HG02588 (cell line): ENCODE data around the gene GLCCI1.

Source experiments
- ATAC-seq: cut with Tn5 transposase; IDR thresholded peaks from one replicate; pipeline ENCODE4 v1.9.1; 2021; ENCODE audit warnings: mild to moderate bottlenecking, moderate library complexity; ENCODE audit not compliant: unreplicated experiment

GLCCI1 gene

GRCh38 chr7:7959979-7960670 lies 8.5 kb upstream of the GLCCI1 start:
- peak; percentile 92 for ATAC-seq

GRCh38 chr7:7962851-7963250 lies 5.7 kb upstream of the GLCCI1 start:
- no peak for ATAC-seq

DNA sequence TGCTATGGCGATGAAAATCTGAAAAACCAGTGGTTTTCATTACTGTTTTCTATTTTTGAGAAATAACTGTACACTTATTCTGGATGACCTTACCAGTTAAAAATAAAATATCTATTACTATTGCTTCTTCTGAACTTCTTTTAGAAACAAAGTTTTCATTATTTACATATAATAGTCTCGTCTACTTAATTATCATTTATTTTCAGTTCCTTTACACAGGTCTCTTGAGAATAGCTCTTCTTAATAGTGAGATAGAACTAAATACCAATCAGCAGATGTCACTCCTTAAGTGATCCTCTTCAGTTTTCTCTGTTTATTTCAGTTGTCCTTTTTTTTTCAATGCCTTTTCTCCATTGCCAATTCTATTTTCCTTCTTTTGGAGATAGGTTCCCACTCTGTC lies 4.3 kb upstream of the GLCCI1 start:
- no peak for ATAC-seq

DNA sequence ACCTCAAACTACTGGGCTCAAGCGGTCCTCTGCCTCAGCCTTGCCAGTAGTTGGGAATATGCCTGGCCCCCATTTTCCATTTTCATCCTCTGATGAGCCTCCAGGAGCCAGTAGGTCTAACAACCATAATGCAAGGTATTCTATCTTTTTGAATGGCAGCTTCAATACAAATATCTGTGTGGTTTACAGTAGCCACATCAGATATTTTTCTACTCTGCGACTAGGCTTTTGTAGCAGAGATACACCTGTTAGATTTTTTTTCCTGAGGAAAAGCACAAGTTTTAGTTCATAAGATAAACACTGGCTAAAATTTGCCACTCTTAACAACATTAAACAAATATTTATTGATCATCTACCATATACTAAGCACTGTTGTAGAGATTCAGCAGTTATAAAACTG lies 3.9 kb upstream of the GLCCI1 start:
- ATAC-seq, result no peak

- no peak for ATAC-seq
These were observed 3.3 kb upstream of the GLCCI1 start for GRCh38 chr7:7965301-7965700.

DNA sequence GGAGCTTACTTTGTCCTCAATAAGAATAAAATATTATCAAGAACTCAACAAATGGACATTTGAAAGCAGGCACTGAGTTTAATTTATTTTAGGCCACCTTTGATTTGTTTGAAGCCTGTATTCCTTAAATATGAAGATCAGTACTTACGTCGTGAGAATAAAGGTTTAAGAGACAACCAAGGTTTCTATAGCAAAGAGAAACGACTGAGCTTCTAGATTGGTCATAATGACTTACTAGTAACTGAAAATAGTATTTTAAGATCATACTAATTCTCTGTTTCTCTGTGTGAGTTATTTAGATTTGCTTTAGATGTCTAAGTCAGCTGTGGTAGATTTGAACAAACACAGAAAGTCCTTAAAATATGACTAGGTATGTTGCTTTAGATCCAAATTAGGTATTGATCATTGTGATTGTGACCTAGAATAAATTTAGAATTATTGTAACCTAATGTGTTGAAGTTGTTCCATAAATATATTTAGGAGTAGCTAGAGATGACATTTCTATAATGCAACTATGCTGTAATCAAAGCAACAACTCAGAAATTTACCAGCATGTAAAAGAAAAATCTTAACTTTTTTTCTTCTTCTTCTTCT lies 2.4 kb upstream of the GLCCI1 start:
- no peak for ATAC-seq

DNA sequence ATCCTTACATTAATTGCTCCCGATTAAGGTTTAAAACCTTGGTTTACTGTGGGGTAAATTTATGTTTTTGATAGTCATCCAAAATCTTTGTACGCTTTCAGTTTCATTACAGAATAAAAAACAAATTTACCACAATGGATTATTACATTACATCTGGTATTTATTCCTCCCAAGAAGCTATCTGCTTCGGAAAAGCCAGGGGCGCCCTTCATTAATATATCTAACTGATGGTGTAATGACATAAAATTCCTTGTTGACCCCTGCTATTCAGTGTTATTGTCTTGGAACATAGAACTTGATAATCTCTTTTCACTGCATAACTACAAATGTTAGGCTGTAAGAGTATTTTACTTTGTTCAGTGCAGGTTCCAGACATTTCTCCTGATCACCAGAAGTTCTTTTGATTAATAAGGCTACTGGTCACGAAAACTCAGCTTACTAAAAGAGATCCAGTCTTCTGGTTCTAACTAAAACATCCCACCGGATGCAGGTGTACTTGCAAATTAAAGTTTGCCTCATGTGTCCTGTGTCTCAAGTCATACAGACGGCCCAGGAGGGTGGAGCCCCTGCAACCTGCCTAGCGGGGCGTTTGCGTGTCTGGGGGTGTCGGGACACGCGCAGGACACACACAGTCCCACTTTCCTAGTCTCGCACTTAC lies 581 bp upstream of the GLCCI1 start:
- ATAC-seq, result no peak

GRCh38 chr7:7969306-7970236 lies 975 bp downstream of the GLCCI1 start:
- peak; percentile 1 for ATAC-seq

DNA sequence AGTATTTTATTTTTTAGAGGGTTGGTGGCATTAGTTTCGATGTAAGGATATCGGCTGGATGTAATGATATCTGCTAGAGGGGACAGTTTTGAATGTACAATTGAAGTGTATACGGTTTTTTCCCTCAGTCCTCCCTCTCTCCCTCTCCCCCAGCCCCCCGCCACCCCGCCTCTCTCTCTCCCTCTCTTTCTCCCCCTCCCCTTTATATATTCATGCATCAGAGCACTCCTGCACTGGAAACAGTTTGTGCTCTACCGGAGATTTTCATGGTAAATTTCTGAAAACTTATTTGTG lies 1.6 kb downstream of the GLCCI1 start:
- no peak for ATAC-seq

- ATAC-seq, result no peak
These were observed 2.1 kb downstream of the GLCCI1 start for GRCh38 chr7:7970531-7971307.

DNA sequence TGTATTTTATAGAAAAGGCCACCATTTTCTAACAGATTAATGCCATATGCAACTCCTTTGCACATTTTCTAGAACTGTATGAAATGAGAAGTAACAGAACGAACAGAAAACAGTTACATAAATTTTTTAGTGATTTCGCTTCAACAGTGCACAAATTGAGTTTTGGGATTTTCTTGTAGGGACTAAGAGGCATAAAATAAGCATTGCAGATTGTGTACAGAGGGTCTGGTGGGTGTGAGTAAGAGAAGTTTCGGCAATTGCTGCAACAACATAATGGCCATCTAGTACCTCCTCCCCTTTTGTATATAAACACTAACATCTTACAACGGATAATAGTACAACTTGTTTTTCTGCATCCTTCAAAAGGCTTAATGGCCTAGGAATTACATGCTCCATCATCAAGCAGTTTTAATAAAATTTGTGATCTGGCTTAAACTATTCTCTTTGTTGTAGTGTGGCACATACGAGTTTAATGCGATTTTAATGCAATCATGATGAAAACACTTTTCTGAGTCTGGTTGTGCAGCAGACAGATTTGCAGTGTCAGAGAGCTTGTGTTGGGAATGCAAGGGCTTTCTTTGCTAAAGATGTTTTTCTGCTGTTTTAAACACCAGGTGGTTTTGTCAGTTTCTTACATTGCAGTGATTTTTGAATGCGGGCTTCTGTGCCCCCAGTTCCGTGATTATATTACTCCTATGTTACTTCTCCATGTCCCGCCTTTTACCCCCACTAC lies 2.9 kb downstream of the GLCCI1 start:
- ATAC-seq, result no peak

- no peak for ATAC-seq
These were observed 3.5 kb downstream of the GLCCI1 start for GRCh38 chr7:7972128-7972527.

DNA sequence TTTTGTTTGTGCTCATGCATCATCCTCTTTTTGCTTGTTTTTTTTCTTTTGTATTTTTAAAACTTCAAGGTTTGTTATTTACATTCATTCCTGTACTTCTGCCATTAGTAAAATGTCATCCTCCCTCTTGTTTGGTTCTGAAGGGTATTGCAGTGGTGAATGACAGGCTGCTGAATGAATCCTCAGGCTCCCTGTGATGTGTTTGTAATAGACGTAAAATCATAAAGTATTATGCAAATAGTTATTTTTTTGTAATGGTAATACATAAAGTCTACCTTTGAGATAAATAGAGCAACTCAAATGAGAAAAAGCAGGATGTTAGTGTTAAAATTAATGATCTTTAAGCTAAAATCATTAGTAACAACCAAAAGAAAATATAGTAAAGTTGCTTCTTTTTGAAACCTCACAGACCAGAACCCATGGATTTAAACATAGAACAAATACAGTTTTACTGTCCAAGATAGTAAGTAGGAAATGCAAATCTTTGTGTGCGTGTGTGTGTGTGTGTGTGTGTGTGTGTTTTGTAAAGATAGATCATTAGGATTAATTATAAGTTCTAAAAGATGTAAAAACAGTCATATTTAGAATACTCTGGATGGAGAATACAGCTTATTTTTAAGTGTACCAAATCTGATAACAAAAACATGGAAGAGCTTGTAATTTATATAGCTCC lies 4.5 kb downstream of the GLCCI1 start:
- no peak for ATAC-seq

- no peak for ATAC-seq
These were observed 8.1 kb downstream of the GLCCI1 start for GRCh38 chr7:7976677-7977076.

GRCh38 chr7:7977774-7978173 lies 9.2 kb downstream of the GLCCI1 start:
- no peak for ATAC-seq

GRCh38 chr7:7978860-7979259 lies 10.3 kb downstream of the GLCCI1 start:
- ATAC-seq, result no peak

DNA sequence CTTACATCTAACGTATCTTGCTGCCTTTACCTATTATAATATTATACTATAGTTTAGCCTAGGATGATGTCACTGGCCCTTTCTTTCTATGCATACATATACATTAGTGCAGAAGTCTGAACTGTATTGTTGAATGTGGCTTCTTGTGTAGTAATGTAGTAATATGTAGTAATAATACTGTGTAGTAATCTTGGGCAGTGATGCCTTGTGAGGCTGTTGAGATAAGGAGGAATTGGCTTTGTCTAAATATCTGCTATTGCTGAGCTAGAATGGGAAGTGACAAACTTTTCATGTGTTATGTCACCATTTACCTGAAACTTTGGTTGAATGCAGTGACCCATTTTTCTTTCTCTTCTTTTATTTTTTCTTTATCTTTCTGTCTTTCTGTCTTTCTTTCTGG lies 11.0 kb downstream of the GLCCI1 start:
- ATAC-seq, result no peak

- ATAC-seq, result no peak
These were observed 11.5 kb downstream of the GLCCI1 start for GRCh38 chr7:7980134-7980533.

GRCh38 chr7:7982904-7983303 lies 14.3 kb downstream of the GLCCI1 start:
- no peak for ATAC-seq

DNA sequence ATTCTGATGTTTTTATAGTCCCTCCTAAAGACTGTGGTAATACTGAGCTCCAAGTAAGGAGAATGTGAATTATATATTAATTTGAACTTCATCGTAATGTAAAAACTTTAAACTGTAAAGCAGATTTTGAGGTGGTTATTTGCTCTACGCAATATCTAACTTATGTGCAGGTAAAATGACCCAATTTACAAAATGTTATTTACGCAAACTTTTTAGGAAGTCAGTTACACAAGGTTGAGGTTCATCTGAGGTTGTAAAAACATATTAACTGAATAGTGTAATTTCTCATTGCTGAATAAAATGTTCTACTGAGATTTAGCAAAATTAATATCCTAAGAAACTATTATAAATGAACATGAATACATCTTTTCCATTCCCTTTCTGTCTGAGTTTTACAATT lies 15.8 kb downstream of the GLCCI1 start:
- ATAC-seq, result no peak
